HEK293 (cell line): ENCODE measurements around the gene KCP.

ENCODE experiments used
- CTCF ChIA-PET: fragments of 350-600 bp; formaldehyde crosslinking; extraction: SDS; loops from one replicate; lab custom pipeline; 2021; ENCODE audit warnings: antibody characterized with exemption; lab: Yijun Ruan, JAX
- POLR2A ChIA-PET: fragments of 300-600 bp; formaldehyde crosslinking; extraction: SDS; loops from one replicate; lab custom pipeline; 2020; ENCODE audit warnings: antibody characterized with exemption, inconsistent platforms; lab: Yijun Ruan, JAX
- H3K27ac ChIP-seq: fragments of 200-500 bp; sonication (Bioruptor generic); 2 replicates; pipeline ENCODE4 v1.5.1; 2014; ENCODE audit warnings: low read depth, low read length, control low read depth, inconsistent platforms; ENCODE audit errors: extremely low read depth
- H3K36me3 ChIP-seq, 2 experiments: fragments of 200-500 bp in 1 of 2; sonication (Bioruptor generic) in 1 of 2; 1 replicate in 1 of 2; 2 replicates in 1 of 2; pipeline ENCODE4 v1.5.1; 2014 to 2017; ENCODE audit warnings: inconsistent platforms in 2 of 2, low read length in 2 of 2; ENCODE audit not compliant: control insufficient read depth in 2 of 2, insufficient read depth in 1 of 2
- H3K4me1 ChIP-seq: fragments of 200-500 bp; sonication (Bioruptor generic); 2 replicates; pipeline ENCODE4 v1.5.1; 2014; ENCODE audit warnings: mild to moderate bottlenecking, low read length, inconsistent platforms; ENCODE audit not compliant: control insufficient read depth, insufficient read depth
- H3K4me3 ChIP-seq: 2 replicates; pipeline ENCODE4 v1.5.1; 2011; ENCODE audit warnings: low read depth, mild to moderate bottlenecking, control low read depth, low read length, moderate library complexity
- H3K9me3 ChIP-seq: fragments of 200-500 bp; sonication (Bioruptor generic); 2 replicates; pipeline ENCODE4 v1.5.1; 2014; ENCODE audit warnings: low read depth, low read length, inconsistent platforms; ENCODE audit not compliant: control insufficient read depth, insufficient read depth
- BCL11A ChIP-seq: fragments of 450-650 bp; formaldehyde crosslinking; IDR thresholded peaks from 2 replicates; pipeline ENCODE4 v1.5.1; 2016; ENCODE audit warnings: low read depth, missing biosample characterization, missing genetic modification characterization
- EGR2 ChIP-seq: fragments of 450-650 bp; formaldehyde crosslinking; IDR thresholded peaks from 2 replicates; pipeline ENCODE4 v1.5.1; 2016; ENCODE audit warnings: low read depth, missing biosample characterization, missing genetic modification characterization
- GLIS1 ChIP-seq: fragments of 450-650 bp; formaldehyde crosslinking; IDR thresholded peaks from 2 replicates; pipeline ENCODE4 v1.5.1; 2016; ENCODE audit warnings: missing biosample characterization, missing genetic modification characterization
- GLIS2 ChIP-seq: fragments of 450-650 bp; formaldehyde crosslinking; IDR thresholded peaks from 2 replicates; pipeline ENCODE4 v1.5.1; 2016; ENCODE audit warnings: missing biosample characterization, missing genetic modification characterization
- IKZF3 ChIP-seq: fragments of 450-650 bp; IDR thresholded peaks from 2 replicates; pipeline ENCODE4 v1.5.0; 2018; ENCODE audit warnings: missing biosample characterization, mild to moderate bottlenecking, missing genetic modification characterization, moderate library complexity
- PRDM6 ChIP-seq: fragments of 450-650 bp; formaldehyde crosslinking; IDR thresholded peaks from 2 replicates; pipeline ENCODE4 v1.5.1; 2017; ENCODE audit warnings: missing biosample characterization, missing genetic modification characterization
- ZBTB17 ChIP-seq: fragments of 450-650 bp; formaldehyde crosslinking; IDR thresholded peaks from 2 replicates; pipeline ENCODE4 v1.5.1; 2016; ENCODE audit warnings: missing biosample characterization, missing genetic modification characterization
- ZEB2 ChIP-seq: fragments of 450-650 bp; formaldehyde crosslinking; IDR thresholded peaks from 2 replicates; pipeline ENCODE4 v1.5.1; 2016; ENCODE audit warnings: missing biosample characterization, missing genetic modification characterization
- ZFHX2 ChIP-seq: fragments of 450-650 bp; formaldehyde crosslinking; conservative IDR thresholded peaks from 2 replicates; pipeline ENCODE4 v1.5.1; 2016; ENCODE audit warnings: missing biosample characterization, missing genetic modification characterization
- ZIC2 ChIP-seq: fragments of 450-650 bp; formaldehyde crosslinking; IDR thresholded peaks from 2 replicates; pipeline ENCODE4 v1.5.1; 2016; ENCODE audit warnings: missing biosample characterization, missing genetic modification characterization
- ZNF48 ChIP-seq: fragments of 450-650 bp; formaldehyde crosslinking; IDR thresholded peaks from 2 replicates; pipeline ENCODE4 v1.5.1; 2016; ENCODE audit warnings: missing biosample characterization, missing genetic modification characterization
- ZNF596 ChIP-seq: fragments of 450-650 bp; IDR thresholded peaks from 2 replicates; pipeline ENCODE4 v1.5.0; 2018; ENCODE audit warnings: missing biosample characterization, mild to moderate bottlenecking, missing genetic modification characterization, moderate library complexity
- ZNF660 ChIP-seq: fragments of 450-650 bp; IDR thresholded peaks from 2 replicates; pipeline ENCODE4 v1.5.1; 2018; ENCODE audit warnings: missing biosample characterization, mild to moderate bottlenecking, missing genetic modification characterization
- ZNF776 ChIP-seq: fragments of 450-650 bp; formaldehyde crosslinking; IDR thresholded peaks from 2 replicates; pipeline ENCODE4 v1.5.0; 2017; ENCODE audit warnings: missing biosample characterization, missing genetic modification characterization, borderline replicate concordance
- ZNF837 ChIP-seq: fragments of 450-650 bp; formaldehyde crosslinking; IDR thresholded peaks from 2 replicates; pipeline ENCODE4 v1.5.1; 2016; ENCODE audit warnings: missing biosample characterization, missing genetic modification characterization
- ZSCAN18 ChIP-seq: fragments of 450-650 bp; formaldehyde crosslinking; IDR thresholded peaks from 2 replicates; pipeline ENCODE4 v1.5.1; 2016; ENCODE audit warnings: missing biosample characterization, missing genetic modification characterization
- TF ChIP-seq, protein P1 (sequence below): fragments of 450-650 bp; formaldehyde crosslinking; IDR thresholded peaks from 2 replicates; pipeline ENCODE4 v1.5.1; 2017; ENCODE audit warnings: missing biosample characterization, missing genetic modification characterization
- TF ChIP-seq, protein P2 (sequence below): fragments of 450-650 bp; formaldehyde crosslinking; IDR thresholded peaks from 2 replicates; pipeline ENCODE4 v1.5.1; 2017; ENCODE audit warnings: missing biosample characterization, mild to moderate bottlenecking, missing genetic modification characterization, moderate library complexity
- TF ChIP-seq, protein P3 (sequence below): IDR thresholded peaks from 2 replicates; pipeline ENCODE4 v1.6.1; 2011; ENCODE audit warnings: mild to moderate bottlenecking, low read depth, low read length, borderline replicate concordance
- TF ChIP-seq, protein P4 (sequence below): fragments of 450-650 bp; formaldehyde crosslinking; IDR thresholded peaks from 2 replicates; pipeline ENCODE4 v1.5.1; 2017; ENCODE audit warnings: missing biosample characterization, missing genetic modification characterization

KCP gene

GRCh38 chr7:128858380-128859231 is 51.9 kb downstream of the KCP start:
- TF ChIP-seq, protein P1, sequence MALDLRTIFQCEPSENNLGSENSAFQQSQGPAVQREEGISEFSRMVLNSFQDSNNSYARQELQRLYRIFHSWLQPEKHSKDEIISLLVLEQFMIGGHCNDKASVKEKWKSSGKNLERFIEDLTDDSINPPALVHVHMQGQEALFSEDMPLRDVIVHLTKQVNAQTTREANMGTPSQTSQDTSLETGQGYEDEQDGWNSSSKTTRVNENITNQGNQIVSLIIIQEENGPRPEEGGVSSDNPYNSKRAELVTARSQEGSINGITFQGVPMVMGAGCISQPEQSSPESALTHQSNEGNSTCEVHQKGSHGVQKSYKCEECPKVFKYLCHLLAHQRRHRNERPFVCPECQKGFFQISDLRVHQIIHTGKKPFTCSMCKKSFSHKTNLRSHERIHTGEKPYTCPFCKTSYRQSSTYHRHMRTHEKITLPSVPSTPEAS: peak; percentile 30; the same call in 1 of the 2 replicates
- TF ChIP-seq GLIS1 (tag by site-specific recombination) (peak; percentile 72), ZNF776 (tag by site-specific recombination) (no peak), ZIC2 (tag by site-specific recombination) (peak; percentile 60), ZBTB17 (no peak), ZNF48 (no peak)
- TF ChIP-seq, protein P2, sequence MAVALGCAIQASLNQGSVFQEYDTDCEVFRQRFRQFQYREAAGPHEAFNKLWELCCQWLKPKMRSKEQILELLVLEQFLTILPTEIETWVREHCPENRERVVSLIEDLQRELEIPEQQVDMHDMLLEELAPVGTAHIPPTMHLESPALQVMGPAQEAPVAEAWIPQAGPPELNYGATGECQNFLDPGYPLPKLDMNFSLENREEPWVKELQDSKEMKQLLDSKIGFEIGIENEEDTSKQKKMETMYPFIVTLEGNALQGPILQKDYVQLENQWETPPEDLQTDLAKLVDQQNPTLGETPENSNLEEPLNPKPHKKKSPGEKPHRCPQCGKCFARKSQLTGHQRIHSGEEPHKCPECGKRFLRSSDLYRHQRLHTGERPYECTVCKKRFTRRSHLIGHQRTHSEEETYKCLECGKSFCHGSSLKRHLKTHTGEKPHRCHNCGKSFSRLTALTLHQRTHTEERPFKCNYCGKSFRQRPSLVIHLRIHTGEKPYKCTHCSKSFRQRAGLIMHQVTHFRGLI: no peak
- peaks cover 0 to 41% of the 10 kb centered on the region in 2 experiments; a peak in 1 of 3 replicates for H3K36me3 ChIP-seq
- ChIA-PET POLR2A (no interaction called here), CTCF (interaction anchor here (1.9 kb wide), 1 partner anchor 16 kb away, joined by 6 read pairs; no protein-coding TSS in a partner anchor)
- H3K4me1 ChIP-seq: no peaks in the 10 kb centered on the region
- H3K27ac ChIP-seq: no peak overlapping the region
- no peak overlapping the region for H3K4me3 ChIP-seq
- H3K9me3 ChIP-seq: no peaks in the 10 kb centered on the region

DNA sequence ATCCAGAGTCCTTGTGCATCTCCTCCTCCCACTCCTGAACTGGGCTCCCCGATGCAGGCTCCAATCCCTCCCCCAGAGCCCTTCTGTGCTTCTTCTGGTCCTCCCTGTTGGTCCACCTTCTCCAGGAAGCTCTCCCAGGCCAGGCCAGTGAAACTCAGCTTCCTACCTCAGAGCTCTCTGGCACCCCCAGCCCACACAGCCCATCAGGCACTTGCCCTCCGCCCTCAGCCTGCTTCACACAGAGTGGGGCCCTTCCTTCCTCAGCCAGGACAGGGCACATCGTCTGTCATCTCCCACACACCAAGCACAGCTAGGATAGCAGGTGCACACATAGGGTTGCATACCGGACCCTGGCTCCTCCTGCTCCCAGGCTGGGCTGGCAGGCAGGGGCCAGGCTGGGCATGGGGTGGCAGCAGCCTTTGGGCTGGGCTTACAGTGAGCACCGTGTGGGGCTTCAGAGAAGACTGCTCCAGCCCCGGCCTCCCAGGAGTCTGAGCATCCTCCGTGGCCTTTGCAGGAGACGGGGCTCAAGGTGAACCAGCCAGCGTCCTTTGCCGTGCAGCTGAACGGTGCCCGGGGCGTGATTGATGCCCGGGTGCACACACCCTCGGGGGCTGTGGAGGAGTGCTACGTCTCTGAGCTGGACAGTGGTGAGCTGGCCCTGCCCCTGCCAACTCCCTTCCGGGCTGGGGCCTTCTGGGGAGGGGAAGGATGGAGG is 54.3 kb downstream of the KCP start:
- Histone ChIP-seq H3K9me3 (no peaks in the 10 kb centered on the region), H3K27ac (no peak overlapping the region), H3K4me1 (no peaks in the 10 kb centered on the region), H3K4me3 (no peak overlapping the region), H3K36me3 (peaks cover 0 to 64% of the 10 kb centered on the region in 2 experiments; a peak in 1 of 3 replicates)
- POLR2A ChIA-PET: no interaction called here
- CTCF ChIA-PET: no interaction called here
- TF ChIP-seq PRDM6 (no peak), EGR2 (peak; percentile 70), GLIS1 (tag by site-specific recombination) (peak; percentile 18; the same call in 1 of the 2 replicates), ZFHX2 (tag by site-specific recombination) (peak; percentile 70)
- TF ChIP-seq, all 188 proteins: peak for 3

- Histone ChIP-seq H3K9me3 (no peaks in the 10 kb centered on the region), H3K36me3 (peaks cover 0 to 70% of the 10 kb centered on the region in 2 experiments; a peak in 1 of 3 replicates), H3K4me3 (no peak overlapping the region), H3K27ac (no peak overlapping the region), H3K4me1 (no peaks in the 10 kb centered on the region)
- ChIA-PET POLR2A (no interaction called here), CTCF (interaction anchor here (0.5 kb wide), 1 partner anchor 71 kb away, joined by 4 read pairs; no protein-coding TSS in a partner anchor)
- TF ChIP-seq ZSCAN18 (tag by site-specific recombination) (no peak), GLIS2 (peak; percentile 21), GLIS1 (tag by site-specific recombination) (peak; percentile 52; the same call in 1 of the 2 replicates), ZNF837 (tag by site-specific recombination) (no peak), ZNF596 (tag by site-specific recombination) (no peak), BCL11A (tag by site-specific recombination) (no peak), ZNF660 (tag by site-specific recombination) (no peak), ZEB2 (no peak), IKZF3 (tag by site-specific recombination) (no peak)
- TF ChIP-seq, protein P3, sequence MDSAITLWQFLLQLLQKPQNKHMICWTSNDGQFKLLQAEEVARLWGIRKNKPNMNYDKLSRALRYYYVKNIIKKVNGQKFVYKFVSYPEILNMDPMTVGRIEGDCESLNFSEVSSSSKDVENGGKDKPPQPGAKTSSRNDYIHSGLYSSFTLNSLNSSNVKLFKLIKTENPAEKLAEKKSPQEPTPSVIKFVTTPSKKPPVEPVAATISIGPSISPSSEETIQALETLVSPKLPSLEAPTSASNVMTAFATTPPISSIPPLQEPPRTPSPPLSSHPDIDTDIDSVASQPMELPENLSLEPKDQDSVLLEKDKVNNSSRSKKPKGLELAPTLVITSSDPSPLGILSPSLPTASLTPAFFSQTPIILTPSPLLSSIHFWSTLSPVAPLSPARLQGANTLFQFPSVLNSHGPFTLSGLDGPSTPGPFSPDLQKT: no peak
- TF ChIP-seq, protein P4, sequence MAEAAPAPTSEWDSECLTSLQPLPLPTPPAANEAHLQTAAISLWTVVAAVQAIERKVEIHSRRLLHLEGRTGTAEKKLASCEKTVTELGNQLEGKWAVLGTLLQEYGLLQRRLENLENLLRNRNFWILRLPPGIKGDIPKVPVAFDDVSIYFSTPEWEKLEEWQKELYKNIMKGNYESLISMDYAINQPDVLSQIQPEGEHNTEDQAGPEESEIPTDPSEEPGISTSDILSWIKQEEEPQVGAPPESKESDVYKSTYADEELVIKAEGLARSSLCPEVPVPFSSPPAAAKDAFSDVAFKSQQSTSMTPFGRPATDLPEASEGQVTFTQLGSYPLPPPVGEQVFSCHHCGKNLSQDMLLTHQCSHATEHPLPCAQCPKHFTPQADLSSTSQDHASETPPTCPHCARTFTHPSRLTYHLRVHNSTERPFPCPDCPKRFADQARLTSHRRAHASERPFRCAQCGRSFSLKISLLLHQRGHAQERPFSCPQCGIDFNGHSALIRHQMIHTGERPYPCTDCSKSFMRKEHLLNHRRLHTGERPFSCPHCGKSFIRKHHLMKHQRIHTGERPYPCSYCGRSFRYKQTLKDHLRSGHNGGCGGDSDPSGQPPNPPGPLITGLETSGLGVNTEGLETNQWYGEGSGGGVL: no peak
Measured at GRCh38 chr7:128855559-128855958, 55.0 kb downstream of the KCP start.
